SU-DHL-6 (cell line): ENCODE data around the gene LOXHD1.

Source experiments
- H2AFZ ChIP-seq: fragments of 200-600 bp; sonication (generic); 2 replicates; pipeline ENCODE4 v1.6.1; 2014; ENCODE audit warnings: low read depth, mild to moderate bottlenecking, moderate library complexity, mixed read lengths, antibody characterized with exemption, low read length; ENCODE audit not compliant: severe bottlenecking
- H3F3A ChIP-seq: fragments of 200-600 bp; shearing (Covaris generic); 2 replicates; pipeline ENCODE4 v1.6.0; 2016; ENCODE audit warnings: antibody characterized with exemption, mild to moderate bottlenecking; ENCODE audit not compliant: insufficient read depth
- H3K27ac ChIP-seq: fragments of 200-600 bp; sonication (generic); 2 replicates; pipeline ENCODE4 v1.5.1; 2016; ENCODE audit warnings: low read depth, mild to moderate bottlenecking, low read length, moderate library complexity, mixed read lengths
- H3K27me3 ChIP-seq: fragments of 200-600 bp; sonication (generic), shearing (Covaris generic); 2 replicates; pipeline ENCODE4 v1.6.0; 2014; ENCODE audit warnings: mild to moderate bottlenecking, low read length
- H3K36me3 ChIP-seq: fragments of 200-600 bp; sonication (generic); 2 replicates; pipeline ENCODE4 v1.6.1; 2014; ENCODE audit warnings: mild to moderate bottlenecking, low read length, mixed read lengths
- H3K4me2 ChIP-seq: fragments of 300-600, 200-600 bp; shearing (Covaris generic), sonication (generic); 2 replicates; pipeline ENCODE4 v1.6.0; 2014; ENCODE audit warnings: low read length, low read depth, mild to moderate bottlenecking; ENCODE audit not compliant: poor library complexity, severe bottlenecking
- H3K4me3 ChIP-seq: fragments of 200-600 bp; sonication (generic); 2 replicates; pipeline ENCODE4 v1.5.1; 2014; ENCODE audit warnings: antibody characterized with exemption, low read length, mild to moderate bottlenecking, mixed read lengths; ENCODE audit not compliant: insufficient read depth, poor library complexity, severe bottlenecking
- H3K79me2 ChIP-seq: fragments of 200-600 bp; sonication (generic); 2 replicates; pipeline ENCODE4 v1.6.1; 2014; ENCODE audit warnings: mild to moderate bottlenecking, low read length, moderate library complexity; ENCODE audit not compliant: insufficient read depth
- H3K9ac ChIP-seq: fragments of 200-600 bp; sonication (generic); 2 replicates; pipeline ENCODE4 v1.7.0; 2014; ENCODE audit warnings: mild to moderate bottlenecking, low read length
- H3K9me2 ChIP-seq: fragments of 200-600 bp; sonication (generic); replicated peaks from 2 replicates; pipeline ENCODE4 v1.6.1; 2014; ENCODE audit warnings: low read length; ENCODE audit not compliant: insufficient read depth
- H3K9me3 ChIP-seq: fragments of 200-600 bp; sonication (generic); 2 replicates; pipeline ENCODE4 v1.6.1; 2014; ENCODE audit warnings: low read length, mixed read lengths; ENCODE audit not compliant: insufficient read depth
- H4K20me1 ChIP-seq: fragments of 200-600 bp; sonication (generic); 2 replicates; pipeline ENCODE4 v1.6.1; 2014; ENCODE audit warnings: low read depth, mild to moderate bottlenecking, antibody characterized with exemption, low read length, moderate library complexity, mixed read lengths
- EZH2phosphoT487 ChIP-seq: fragments of 200-600 bp; sonication (generic), shearing (Covaris generic); conservative IDR thresholded peaks from 2 replicates; pipeline ENCODE4 v1.6.1; 2018; ENCODE audit warnings: mild to moderate bottlenecking, antibody characterized with exemption, low read length, moderate library complexity, mixed read lengths
- TF ChIP-seq, protein P1 (sequence below): fragments of 200-600 bp; sonication (generic); IDR thresholded peaks from one replicate; pipeline ENCODE4 v1.5.1; 2017; ENCODE audit warnings: antibody characterized with exemption, mild to moderate bottlenecking, low read length, moderate library complexity; ENCODE audit not compliant: insufficient read depth, poor library complexity, severe bottlenecking

The LOXHD1 gene

DNA sequence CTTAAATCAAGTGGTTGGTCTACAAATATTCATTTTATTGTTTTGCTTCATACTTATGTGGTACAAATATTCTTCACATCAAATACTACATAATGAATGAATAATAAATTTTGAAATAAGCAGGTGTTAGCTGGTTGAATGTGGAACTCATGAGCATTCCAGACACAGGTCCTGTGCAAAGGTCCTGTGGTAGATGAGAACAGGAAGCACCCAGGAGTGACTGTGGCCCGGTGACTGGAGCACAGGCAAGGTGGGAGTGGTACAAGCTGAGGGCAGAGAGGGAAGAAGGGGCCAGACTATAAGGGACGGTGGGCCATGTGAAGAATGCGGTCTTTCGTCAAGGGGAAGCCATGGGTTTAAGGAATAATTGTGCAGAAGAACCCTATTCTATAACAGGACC, 26.2 kb upstream of the LOXHD1 start:
- no peak overlapping the region for H3K27ac ChIP-seq
- no peaks in the 10 kb centered on the region for H3F3A ChIP-seq
- H2AFZ ChIP-seq, result no peak overlapping the region
- H3K9ac ChIP-seq, result no peak overlapping the region
- H3K4me3 ChIP-seq, result no peak overlapping the region
- no peaks in the 10 kb centered on the region for H3K9me3 ChIP-seq
- TF ChIP-seq EZH2phosphoT487, result no peak
- TF ChIP-seq, protein P1, sequence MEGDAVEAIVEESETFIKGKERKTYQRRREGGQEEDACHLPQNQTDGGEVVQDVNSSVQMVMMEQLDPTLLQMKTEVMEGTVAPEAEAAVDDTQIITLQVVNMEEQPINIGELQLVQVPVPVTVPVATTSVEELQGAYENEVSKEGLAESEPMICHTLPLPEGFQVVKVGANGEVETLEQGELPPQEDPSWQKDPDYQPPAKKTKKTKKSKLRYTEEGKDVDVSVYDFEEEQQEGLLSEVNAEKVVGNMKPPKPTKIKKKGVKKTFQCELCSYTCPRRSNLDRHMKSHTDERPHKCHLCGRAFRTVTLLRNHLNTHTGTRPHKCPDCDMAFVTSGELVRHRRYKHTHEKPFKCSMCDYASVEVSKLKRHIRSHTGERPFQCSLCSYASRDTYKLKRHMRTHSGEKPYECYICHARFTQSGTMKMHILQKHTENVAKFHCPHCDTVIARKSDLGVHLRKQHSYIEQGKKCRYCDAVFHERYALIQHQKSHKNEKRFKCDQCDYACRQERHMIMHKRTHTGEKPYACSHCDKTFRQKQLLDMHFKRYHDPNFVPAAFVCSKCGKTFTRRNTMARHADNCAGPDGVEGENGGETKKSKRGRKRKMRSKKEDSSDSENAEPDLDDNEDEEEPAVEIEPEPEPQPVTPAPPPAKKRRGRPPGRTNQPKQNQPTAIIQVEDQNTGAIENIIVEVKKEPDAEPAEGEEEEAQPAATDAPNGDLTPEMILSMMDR, result no peak
- H3K79me2 ChIP-seq, result no peaks in the 10 kb centered on the region
- no peaks in the 10 kb centered on the region for H3K27me3 ChIP-seq
- H3K36me3 ChIP-seq, result no peaks in the 10 kb centered on the region
- no peaks in the 10 kb centered on the region for H4K20me1 ChIP-seq
- no peak overlapping the region for H3K4me2 ChIP-seq
- no peaks in the 10 kb centered on the region for H3K9me2 ChIP-seq

DNA sequence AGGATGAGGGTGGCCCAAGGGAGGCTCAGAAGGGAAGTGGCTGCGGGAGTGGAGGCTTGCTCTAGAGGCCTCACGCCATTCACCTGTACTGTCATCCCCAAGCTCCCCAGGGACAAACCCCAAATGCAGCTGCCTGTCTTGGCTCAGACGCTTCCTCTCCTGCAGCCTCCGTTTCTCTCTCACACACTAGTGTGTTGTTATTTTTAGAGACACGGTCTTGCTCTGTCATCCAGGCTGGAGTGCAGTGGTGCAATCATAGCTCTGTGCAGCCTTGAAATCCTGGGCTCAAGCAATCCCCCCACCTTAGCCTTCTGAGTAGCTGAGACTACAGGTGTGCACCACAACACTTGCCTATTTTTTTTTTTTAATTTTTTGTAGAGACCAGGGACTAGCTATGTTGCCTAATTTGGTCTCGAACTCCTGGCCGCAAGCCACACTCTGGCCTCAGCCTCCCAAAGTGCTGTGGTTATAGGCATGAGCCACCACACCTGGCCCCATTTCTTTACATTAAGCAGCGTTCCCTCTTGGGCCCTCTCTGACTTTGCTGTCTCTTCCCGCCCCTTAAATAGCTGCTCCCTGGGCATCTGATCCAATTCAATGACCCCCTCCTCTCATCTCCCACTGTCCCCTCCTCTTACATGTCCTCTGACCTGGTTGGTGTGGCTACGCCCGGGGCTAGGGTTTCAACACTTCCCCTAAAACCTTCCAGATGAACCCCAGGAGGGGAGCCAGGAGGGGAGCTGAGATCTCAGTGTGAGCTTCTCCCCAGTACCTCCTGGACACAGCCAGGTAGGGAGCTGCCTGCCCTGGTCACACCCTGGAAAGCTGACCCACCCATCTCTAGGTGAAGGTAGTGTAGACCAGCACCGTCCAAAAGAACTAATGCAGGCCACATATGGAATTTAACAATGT, 24.0 kb upstream of the LOXHD1 start:
- Histone ChIP-seq H3F3A (no peaks in the 10 kb centered on the region), H3K4me3 (no peak overlapping the region), H3K9ac (no peak overlapping the region), H3K4me2 (no peak overlapping the region), H3K36me3 (no peaks in the 10 kb centered on the region), H3K9me2 (no peaks in the 10 kb centered on the region), H3K9me3 (no peaks in the 10 kb centered on the region), H3K27me3 (no peaks in the 10 kb centered on the region), H2AFZ (no peak overlapping the region), H4K20me1 (no peaks in the 10 kb centered on the region), H3K27ac (no peak overlapping the region), H3K79me2 (no peaks in the 10 kb centered on the region)
- TF ChIP-seq, protein P1, result no peak
- TF ChIP-seq EZH2phosphoT487, result no peak

DNA sequence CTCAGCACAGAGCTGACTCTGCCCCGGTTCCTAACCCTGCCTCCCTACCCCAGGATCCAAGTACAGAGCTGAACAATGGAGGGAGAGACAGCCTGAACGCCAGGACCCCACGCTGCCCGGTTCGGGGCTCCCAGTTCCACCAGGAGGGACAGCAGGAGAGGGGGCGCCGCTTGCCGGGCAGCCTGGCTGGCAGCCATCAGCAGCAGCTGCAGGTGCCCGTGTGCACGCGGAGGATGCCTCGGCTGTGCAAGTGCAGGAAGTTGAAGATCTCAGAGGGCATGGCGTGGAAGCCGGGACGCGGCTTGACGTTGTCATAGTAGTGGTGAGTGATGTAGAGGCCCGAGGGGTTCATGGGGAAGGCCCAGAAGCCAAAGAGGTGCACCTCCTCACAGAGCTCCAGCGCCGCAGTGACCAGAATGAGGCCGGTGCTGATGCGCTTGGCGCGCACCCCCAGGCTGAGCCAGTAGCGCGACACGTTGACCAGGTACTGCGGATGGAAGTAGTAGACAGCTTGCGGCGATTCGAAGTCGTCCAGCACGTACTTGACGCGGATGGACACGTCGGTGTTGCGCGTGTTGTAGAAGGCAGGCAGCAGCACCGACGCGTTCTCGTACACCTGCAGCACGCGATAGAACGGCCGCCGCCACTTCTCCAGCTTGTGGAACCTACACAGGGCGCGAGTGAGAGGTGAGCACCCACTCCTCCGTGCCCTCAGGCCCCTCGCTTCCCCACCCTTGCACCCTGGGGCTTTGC, 23.0 kb upstream of the LOXHD1 start:
- no peak for TF ChIP-seq EZH2phosphoT487
- TF ChIP-seq, protein P1, result no peak
- Histone ChIP-seq H3K4me3 (no peak overlapping the region), H4K20me1 (no peaks in the 10 kb centered on the region), H3K4me2 (no peak overlapping the region), H3K9me3 (no peaks in the 10 kb centered on the region), H3K79me2 (no peaks in the 10 kb centered on the region), H3K9me2 (no peaks in the 10 kb centered on the region), H3K27me3 (no peaks in the 10 kb centered on the region), H3K9ac (no peak overlapping the region), H3K27ac (no peak overlapping the region), H3F3A (no peaks in the 10 kb centered on the region), H3K36me3 (no peaks in the 10 kb centered on the region), H2AFZ (no peak overlapping the region)
